CD14-positive monocyte (primary cell): ENCODE data around the gene SYNJ2. TPM values are rescaled to one million over a fixed set of nuclear protein-coding genes. Genes with fewer than 3 reads are reported as not detected.

Source experiments
- DNase-seq, 3 donors: peaks; one replicate each; pipeline ENCODE4 v3.0.0-alpha.2; 2011 to 2022
- H2AFZ ChIP-seq: 2 replicates; pipeline ENCODE4 v1.6.0; 2012; ENCODE audit warnings: mild to moderate bottlenecking, low read depth, low read length, inconsistent platforms; ENCODE audit not compliant: insufficient read depth, poor library complexity, severe bottlenecking
- H3K27ac ChIP-seq, 2 donors: 1 replicate in 1 of 2; 2 replicates in 1 of 2; pipeline ENCODE4 v1.5.1; 2012 to 2013; ENCODE audit warnings: low read length in 2 of 2, control low read depth in 1 of 2, inconsistent platforms in 1 of 2, low read depth in 1 of 2, mild to moderate bottlenecking in 1 of 2
- H3K27me3 ChIP-seq, 2 donors: one replicate each; pipeline versions ENCODE4 v1.6.0 to v1.6.1; 2011 to 2013; ENCODE audit warnings: low read length in 2 of 2; ENCODE audit not compliant: control insufficient read depth in 2 of 2, insufficient read depth in 2 of 2
- H3K36me3 ChIP-seq, 2 donors: replicated peaks in 1 of 2; 1 replicate in 1 of 2; 2 replicates in 1 of 2; pipeline versions ENCODE4 v1.5.1 to v1.6.1; 2012 to 2013; ENCODE audit warnings: low read length in 2 of 2, control low read depth in 1 of 2, inconsistent platforms in 1 of 2, mild to moderate bottlenecking in 1 of 2; ENCODE audit not compliant: insufficient read depth in 2 of 2, control insufficient read depth in 1 of 2
- H3K4me1 ChIP-seq, 2 donors: 1 replicate in 1 of 2; 2 replicates in 1 of 2; pipeline versions ENCODE4 v1.5.1 to v1.6.1; 2012 to 2013; ENCODE audit warnings: low read length in 2 of 2, control low read depth in 1 of 2, inconsistent platforms in 1 of 2, mild to moderate bottlenecking in 1 of 2, moderate library complexity in 1 of 2; ENCODE audit not compliant: insufficient read depth in 2 of 2, control insufficient read depth in 1 of 2
- H3K4me2 ChIP-seq: replicated peaks from 2 replicates; pipeline ENCODE3; 2012; ENCODE audit warnings: low read length, moderate library complexity, mild to moderate bottlenecking; ENCODE audit not compliant: poor library complexity, severe bottlenecking; ENCODE audit errors: extremely low read depth
- H3K4me3 ChIP-seq, 3 experiments: fragments of 200-600 bp in 1 of 3; sonication (generic) in 1 of 3; replicated peaks in 1 of 3; 1 replicate in 2 of 3; 2 replicates in 1 of 3; pipeline ENCODE4 v1.5.1; 2011 to 2013; ENCODE audit warnings: low read length in 3 of 3, mild to moderate bottlenecking in 3 of 3, control low read depth in 2 of 3, low read depth in 2 of 3, inconsistent platforms in 1 of 3, moderate library complexity in 1 of 3
- H3K79me2 ChIP-seq: 2 replicates; pipeline ENCODE4 v1.6.0; 2012; ENCODE audit warnings: mild to moderate bottlenecking, control low read depth, inconsistent platforms, low read length, moderate library complexity; ENCODE audit not compliant: insufficient read depth
- H3K9ac ChIP-seq: 2 replicates; pipeline ENCODE4 v1.6.0; 2017; ENCODE audit warnings: low read length, mild to moderate bottlenecking; ENCODE audit not compliant: insufficient read depth, poor library complexity, severe bottlenecking
- H3K9me3 ChIP-seq, 2 donors: replicated peaks in 1 of 2; 1 replicate in 1 of 2; 2 replicates in 1 of 2; pipeline versions ENCODE4 v1.5.1 to v1.6.1; 2012 to 2013; ENCODE audit warnings: low read length in 2 of 2, control low read depth in 1 of 2; ENCODE audit not compliant: control insufficient read depth in 1 of 2, insufficient read depth in 1 of 2
- H4K20me1 ChIP-seq: 2 replicates; pipeline ENCODE4 v1.6.0; 2012; ENCODE audit warnings: mild to moderate bottlenecking, low read length, control low read depth, moderate library complexity; ENCODE audit not compliant: insufficient read depth
- H3K27ac Mint-ChIP-seq, 7 donors: one replicate each; pipeline ENCODE4 v1.8.0; 2020; ENCODE audit warnings: mild to moderate bottlenecking in 7 of 7, mixed read lengths in 7 of 7, moderate library complexity in 6 of 7, inconsistent platforms in 2 of 7
- H3K27me3 Mint-ChIP-seq, 3 donors: one replicate each; pipeline ENCODE4 v1.8.0; 2021 to 2022; ENCODE audit warnings: low read depth in 3 of 3, mild to moderate bottlenecking in 3 of 3, mixed read lengths in 3 of 3, moderate library complexity in 3 of 3, inconsistent platforms in 1 of 3
- H3K36me3 Mint-ChIP-seq, 2 donors: one replicate each; pipeline ENCODE4 v1.8.0; 2020; ENCODE audit warnings: mixed read lengths in 2 of 2, inconsistent platforms in 1 of 2, mild to moderate bottlenecking in 1 of 2
- H3K4me1 Mint-ChIP-seq: one replicate; pipeline ENCODE4 v1.8.0; 2020; ENCODE audit warnings: mild to moderate bottlenecking, mixed read lengths
- H3K4me3 Mint-ChIP-seq, 2 donors: one replicate each; pipeline ENCODE4 v1.8.0; 2020; ENCODE audit warnings: mild to moderate bottlenecking in 2 of 2, mixed read lengths in 2 of 2, moderate library complexity in 1 of 2
- H3K9me3 Mint-ChIP-seq, 7 donors: one replicate each; pipeline ENCODE4 v1.8.0; 2020 to 2022; ENCODE audit warnings: mixed read lengths in 7 of 7, mild to moderate bottlenecking in 6 of 7, moderate library complexity in 6 of 7, inconsistent platforms in 2 of 7
- CTCF ChIP-seq: fragments of 200-600 bp; IDR thresholded peaks from one replicate; pipeline ENCODE4 v1.8.0; 2022; ENCODE audit warnings: antibody characterized with exemption, mild to moderate bottlenecking
- WGBS: methylation state at CpG from one replicate; pipeline ENCODE4 v1.1.5; 2013; ENCODE audit warnings: missing lambda C conversion rate; ENCODE audit not compliant: insufficient coverage; 5-methylcytosine and 5-hydroxymethylcytosine counted together
- intact Hi-C, 2 donors: fragments of 100-400 bp; cut with micrococcal nuclease; formaldehyde crosslinking; loops; one replicate each; pipeline versions ENCODE4 v1.15.0 to v1.15.1; 2023
- polyA plus RNA-seq, 3 donors: library from polyadenylated mRNA; depleted of rRNA in 1 of 3; unstranded in 2 of 3; stranded (reverse) in 1 of 3; fragments of 300-500 nt in 2 of 3; fragments of >200 nt in 1 of 3; fragmentation: Illumina TruSeq in 2 of 3; gene quantifications; 1 replicate in 2 of 3; 2 replicates in 1 of 3; pipeline ENCODE4 v1.2.3, GENCODE V29; 2012 to 2021

SYNJ2 gene
- polyA plus RNA-seq, 3 donors: 0.82 to 2.0 (median 1.6) TPM

- no peaks in the 10 kb centered on the region for H3K27me3 ChIP-seq
- Mint-ChIP-seq H3K9me3 (peaks cover 0 to 8% (median 4%) of the 10 kb centered on the region in 7 donors), H3K4me1 (peaks cover 23% of the 10 kb centered on the region), H3K36me3 (no peaks in the 10 kb centered on the region), H3K27ac (peak overlapping the region in 3 of 7 donors; percentile 47 to 53 (median 51)), H3K4me3 (no peak overlapping the region), H3K27me3 (peaks cover 3 to 5% (median 5%) of the 10 kb centered on the region in 3 donors)
- intact Hi-C loops: no loop called here
- peaks cover 14 to 22% of the 10 kb centered on the region in 2 donors for H3K4me1 ChIP-seq
- H4K20me1 ChIP-seq: no peaks in the 10 kb centered on the region
- no peak overlapping the region for H2AFZ ChIP-seq
- WGBS: 56% methylated on average over 4 of the region's 10 CpGs
- no peak overlapping the region for H3K4me3 ChIP-seq
- H3K27ac ChIP-seq: no peak overlapping the region
- H3K9me3 ChIP-seq: no peaks in the 10 kb centered on the region
- no peak overlapping the region for H3K9ac ChIP-seq
- DNase-seq: peak in 2 of 3 donors; percentile 47 to 62
- no peaks in the 10 kb centered on the region for H3K79me2 ChIP-seq
- TF ChIP-seq CTCF: no peak
- H3K4me2 ChIP-seq: no peak overlapping the region
- H3K36me3 ChIP-seq: no peaks in the 10 kb centered on the region
These were observed 22.4 kb downstream of the SYNJ2 start for GRCh38 chr6:158003910-158004700.

GRCh38 chr6:158004701-158005095 is 23.0 kb downstream of the SYNJ2 start:
- H4K20me1 ChIP-seq: no peaks in the 10 kb centered on the region
- peaks cover 20 to 28% of the 10 kb centered on the region in 2 donors for H3K4me1 ChIP-seq
- H3K36me3 ChIP-seq: no peaks in the 10 kb centered on the region
- H2AFZ ChIP-seq: no peak overlapping the region
- Mint-ChIP-seq H3K27ac (no peak overlapping the region), H3K36me3 (no peaks in the 10 kb centered on the region), H3K4me3 (no peak overlapping the region), H3K9me3 (peaks cover 0 to 8% (median 2%) of the 10 kb centered on the region in 7 donors), H3K4me1 (peaks cover 29% of the 10 kb centered on the region), H3K27me3 (peaks cover 3 to 6% (median 3%) of the 10 kb centered on the region in 3 donors)
- H3K27me3 ChIP-seq: no peaks in the 10 kb centered on the region
- H3K9ac ChIP-seq: no peak overlapping the region
- no peaks in the 10 kb centered on the region for H3K79me2 ChIP-seq
- WGBS: 96% methylated on average over 13 of the region's 14 CpGs
- H3K4me2 ChIP-seq: no peak overlapping the region
- H3K4me3 ChIP-seq: no peak overlapping the region
- intact Hi-C loops: loop anchor here in 1 of 2 donors (5.0 kb wide), 1 partner anchor 68 kb away; no protein-coding TSS in a partner anchor
- no peak for DNase-seq
- H3K9me3 ChIP-seq: no peaks in the 10 kb centered on the region
- no peak for TF ChIP-seq CTCF
- no peak overlapping the region for H3K27ac ChIP-seq
